Ishikawa (cell line): ENCODE results near the gene TMEM178B.

Experiments used
- CREB1 ChIP-seq: IDR thresholded peaks from 2 replicates; pipeline ENCODE4 v1.6.1; 2012; ENCODE audit warnings: low read depth
- EGR1 ChIP-seq: IDR thresholded peaks from 2 replicates; pipeline ENCODE4 v1.6.1; 2012
- EP300 ChIP-seq: IDR thresholded peaks from 2 replicates; pipeline ENCODE4 v1.6.1; 2012; ENCODE audit warnings: borderline replicate concordance
- RAD21 ChIP-seq: IDR thresholded peaks from 2 replicates; pipeline ENCODE4 v1.6.1; 2012; ENCODE audit warnings: low read depth
- TAF1 ChIP-seq: IDR thresholded peaks from 2 replicates; pipeline ENCODE4 v1.6.1; 2012; ENCODE audit warnings: low read depth, mild to moderate bottlenecking
- YY1 ChIP-seq: IDR thresholded peaks from 2 replicates; pipeline ENCODE4 v1.6.1; 2012; ENCODE audit warnings: low read depth
- ZBTB7A ChIP-seq: IDR thresholded peaks from 2 replicates; pipeline ENCODE4 v1.6.1; 2012; ENCODE audit warnings: low read depth
- TF ChIP-seq, protein P1 (sequence below): IDR thresholded peaks from 2 replicates; pipeline ENCODE4 v1.6.1; 2012
- TF ChIP-seq, protein P2 (sequence below): IDR thresholded peaks from 2 replicates; pipeline ENCODE4 v1.6.1; 2012; ENCODE audit warnings: low read depth, mild to moderate bottlenecking

DNA sequence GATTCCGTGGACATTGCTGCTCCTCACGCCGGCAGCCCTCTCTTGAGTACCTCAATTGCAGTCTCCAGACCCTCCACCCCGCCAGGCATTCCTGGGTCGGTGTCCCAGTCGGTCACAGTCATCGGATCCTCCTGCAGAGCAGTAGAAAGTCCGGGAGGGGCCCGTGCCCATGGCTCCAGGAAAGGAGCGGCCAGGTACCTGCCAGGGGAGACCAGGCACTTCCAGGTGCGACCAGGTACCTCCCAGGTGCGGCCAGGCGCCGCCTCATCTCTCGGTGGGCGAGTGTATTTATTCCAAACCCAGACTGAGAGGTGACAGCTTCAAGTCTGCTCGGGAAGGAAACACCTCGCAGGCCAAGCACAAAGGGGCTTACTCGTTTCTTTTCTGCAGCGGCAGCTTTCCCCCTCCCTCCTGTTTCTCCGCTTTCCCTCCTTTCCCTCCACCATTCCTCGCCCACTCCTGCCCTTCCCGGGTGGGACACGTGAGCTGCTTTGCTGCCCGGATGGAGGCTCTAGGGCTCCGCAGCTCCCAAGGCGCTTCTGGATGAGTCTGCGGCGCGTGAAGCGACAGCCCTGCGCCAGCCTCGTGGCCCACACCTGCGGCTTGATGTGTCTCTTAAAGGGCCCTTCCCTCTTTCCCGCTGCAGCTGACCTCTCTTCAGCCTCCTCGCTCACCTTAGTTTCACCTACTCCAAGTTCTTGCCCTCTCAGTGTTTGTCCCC, 438.0 kb downstream of the TMEM178B start:
- TF ChIP-seq YY1 (no peak), EP300 (no peak), CREB1 (no peak), EGR1 (no peak), TAF1 (no peak), RAD21 (no peak), ZBTB7A (no peak)
- TF ChIP-seq, protein P1, sequence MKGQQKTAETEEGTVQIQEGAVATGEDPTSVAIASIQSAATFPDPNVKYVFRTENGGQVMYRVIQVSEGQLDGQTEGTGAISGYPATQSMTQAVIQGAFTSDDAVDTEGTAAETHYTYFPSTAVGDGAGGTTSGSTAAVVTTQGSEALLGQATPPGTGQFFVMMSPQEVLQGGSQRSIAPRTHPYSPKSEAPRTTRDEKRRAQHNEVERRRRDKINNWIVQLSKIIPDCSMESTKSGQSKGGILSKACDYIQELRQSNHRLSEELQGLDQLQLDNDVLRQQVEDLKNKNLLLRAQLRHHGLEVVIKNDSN, result no peak
- TF ChIP-seq, protein P2, sequence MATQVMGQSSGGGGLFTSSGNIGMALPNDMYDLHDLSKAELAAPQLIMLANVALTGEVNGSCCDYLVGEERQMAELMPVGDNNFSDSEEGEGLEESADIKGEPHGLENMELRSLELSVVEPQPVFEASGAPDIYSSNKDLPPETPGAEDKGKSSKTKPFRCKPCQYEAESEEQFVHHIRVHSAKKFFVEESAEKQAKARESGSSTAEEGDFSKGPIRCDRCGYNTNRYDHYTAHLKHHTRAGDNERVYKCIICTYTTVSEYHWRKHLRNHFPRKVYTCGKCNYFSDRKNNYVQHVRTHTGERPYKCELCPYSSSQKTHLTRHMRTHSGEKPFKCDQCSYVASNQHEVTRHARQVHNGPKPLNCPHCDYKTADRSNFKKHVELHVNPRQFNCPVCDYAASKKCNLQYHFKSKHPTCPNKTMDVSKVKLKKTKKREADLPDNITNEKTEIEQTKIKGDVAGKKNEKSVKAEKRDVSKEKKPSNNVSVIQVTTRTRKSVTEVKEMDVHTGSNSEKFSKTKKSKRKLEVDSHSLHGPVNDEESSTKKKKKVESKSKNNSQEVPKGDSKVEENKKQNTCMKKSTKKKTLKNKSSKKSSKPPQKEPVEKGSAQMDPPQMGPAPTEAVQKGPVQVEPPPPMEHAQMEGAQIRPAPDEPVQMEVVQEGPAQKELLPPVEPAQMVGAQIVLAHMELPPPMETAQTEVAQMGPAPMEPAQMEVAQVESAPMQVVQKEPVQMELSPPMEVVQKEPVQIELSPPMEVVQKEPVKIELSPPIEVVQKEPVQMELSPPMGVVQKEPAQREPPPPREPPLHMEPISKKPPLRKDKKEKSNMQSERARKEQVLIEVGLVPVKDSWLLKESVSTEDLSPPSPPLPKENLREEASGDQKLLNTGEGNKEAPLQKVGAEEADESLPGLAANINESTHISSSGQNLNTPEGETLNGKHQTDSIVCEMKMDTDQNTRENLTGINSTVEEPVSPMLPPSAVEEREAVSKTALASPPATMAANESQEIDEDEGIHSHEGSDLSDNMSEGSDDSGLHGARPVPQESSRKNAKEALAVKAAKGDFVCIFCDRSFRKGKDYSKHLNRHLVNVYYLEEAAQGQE, result no peak
